Measurements from ENCODE around the gene KCNT2. TPM values are rescaled to one million over a fixed set of nuclear protein-coding genes. Genes with fewer than 3 reads are reported as not detected.

Gene KCNT2
- 0.34 and 0.50 TPM in 2 replicates for total RNA-seq

DNA sequence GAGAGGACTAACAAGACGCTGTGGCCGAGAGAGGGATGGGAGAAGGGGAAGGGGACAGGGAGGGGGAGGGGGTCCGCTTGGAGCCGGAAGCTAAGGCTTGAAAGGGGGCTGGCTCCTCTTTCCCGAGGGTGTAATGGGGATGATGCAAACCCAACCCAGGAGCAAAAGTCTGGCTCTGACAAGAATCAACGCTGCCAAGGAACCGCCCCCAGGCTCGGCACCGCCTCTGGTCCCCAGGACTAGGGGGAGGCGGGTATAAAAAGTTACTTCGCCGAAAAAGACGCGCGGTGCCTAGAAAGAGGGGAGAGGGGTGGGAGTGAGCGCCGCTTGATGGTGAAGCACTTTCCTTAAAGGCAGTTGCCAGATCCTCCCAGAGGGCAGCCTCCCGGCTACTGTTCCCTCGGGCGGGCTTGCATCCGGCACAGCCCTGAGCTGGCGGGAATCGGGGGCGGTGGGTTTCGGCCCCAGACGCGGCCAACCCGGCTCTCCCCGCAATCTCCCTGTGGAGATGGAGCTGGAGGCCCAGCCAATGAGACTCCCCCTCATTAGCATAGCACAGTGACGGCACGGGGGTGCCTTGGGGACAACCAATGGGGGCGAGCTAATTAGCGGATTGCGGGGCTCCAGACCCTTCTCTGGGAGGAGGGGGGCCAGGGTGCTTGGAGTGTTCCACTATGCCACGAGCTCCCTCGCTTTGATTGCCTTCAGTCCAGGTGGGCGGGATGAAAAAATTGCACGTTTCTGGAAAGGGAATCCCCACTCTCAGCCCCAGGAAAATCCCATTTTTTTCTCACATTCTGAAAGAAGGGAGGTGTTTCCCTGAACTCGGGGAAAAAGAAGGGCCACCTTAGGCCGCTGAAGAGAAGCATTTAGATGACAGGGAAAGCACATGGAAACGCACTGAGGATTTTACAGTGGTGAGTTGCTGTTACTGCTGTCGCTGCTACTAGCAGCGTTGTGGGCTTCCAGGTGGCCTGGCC lies at the start of gene KCNT2:
Gene KCNT2, minus strand, starts transcription at position 51 of the 980 bp plus-strand sequence. CDS start 131 bp downstream, outside the sequence.

DNA sequence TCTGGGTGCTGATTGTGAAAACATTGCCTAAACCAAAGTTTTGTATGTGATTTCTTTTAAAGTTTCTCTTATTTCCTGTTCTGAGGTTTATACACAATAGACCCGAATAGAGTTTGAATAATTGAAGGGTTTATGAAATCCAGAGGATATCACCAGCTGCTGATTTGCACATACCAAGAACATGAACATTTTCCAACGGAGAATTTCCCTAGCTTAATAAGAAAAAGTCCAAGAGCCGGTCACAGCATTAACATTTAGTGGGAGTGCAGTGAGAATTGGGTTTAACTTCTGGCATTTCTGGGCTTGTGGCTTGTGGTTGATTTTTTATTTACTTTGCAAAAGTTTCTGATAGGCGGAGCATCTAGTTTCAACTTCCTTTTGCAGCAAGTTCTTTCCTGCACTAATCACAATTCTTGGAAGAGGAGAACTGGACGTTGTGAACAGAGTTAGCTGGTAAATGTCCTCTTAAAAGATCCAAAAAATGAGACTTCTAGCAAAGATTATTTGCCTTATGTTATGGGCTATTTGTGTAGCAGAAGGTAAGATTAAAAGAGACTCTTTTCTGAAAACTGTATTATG lies 43.5 kb upstream of the KCNT2 start, which contains the start of gene CFH:
Gene CFH, plus strand, starts transcription at position 407 of the 579 bp plus-strand sequence. Its CDS starts 75 bp downstream, at position 482.

Other genes starting within 250 kb of the KCNT2 start
- 30.4 and 53.4 TPM in 2 replicates for gene CFH, start 43.6 kb upstream of the KCNT2 start, total RNA-seq
- 0.14 TPM in 1 of 2 replicates, not detected in the other for gene CFHR3, start 166.4 kb upstream of the KCNT2 start, total RNA-seq
- gene CFHR1, start 211.3 kb upstream of the KCNT2 start, total RNA-seq = not detected in 2 replicates

Measured in nasal cavity respiratory epithelium epithelial cell of viscerocranial mucosa (primary cell).